Activated CD8-positive, alpha-beta T cell treated with anti-CD3 and anti-CD28 coated beads for 36 hours (primary cell): ENCODE data around the gene USF3. TPM values are rescaled to one million over a fixed set of nuclear protein-coding genes. Genes with fewer than 3 reads are reported as not detected.

ENCODE experiments used
- ATAC-seq: fragments of 200-7000 bp; cut with Tn5 transposase; one replicate; pipeline ENCODE4 v1.10.0; 2021; ENCODE audit warnings: mild to moderate bottlenecking, moderate library complexity
- CTCF ChIA-PET: fragments of 350-600 bp; sonication (Branson Sonifier 250); formaldehyde crosslinking; loops from one replicate; lab custom pipeline; 2021; ENCODE audit warnings: antibody characterized with exemption; lab: Charles Lee
- POLR2A ChIA-PET: fragments of 350-600 bp; sonication (Branson Sonifier 250); formaldehyde crosslinking; loops from one replicate; lab custom pipeline; 2021; ENCODE audit warnings: antibody characterized with exemption; lab: Charles Lee
- DNase-seq: peaks from one replicate; pipeline ENCODE4 v3.0.0-alpha.2; 2020
- H3K27ac Mint-ChIP-seq: one replicate; pipeline ENCODE4 v1.8.0; 2021; ENCODE audit warnings: mild to moderate bottlenecking, mixed read lengths
- H3K27me3 Mint-ChIP-seq: one replicate; pipeline ENCODE4 v1.8.0; 2021; ENCODE audit warnings: mixed read lengths
- H3K36me3 Mint-ChIP-seq: one replicate; pipeline ENCODE4 v1.8.0; 2021; ENCODE audit warnings: low read depth, mixed read lengths
- H3K4me1 Mint-ChIP-seq: one replicate; pipeline ENCODE4 v1.8.0; 2021; ENCODE audit warnings: low read depth, mixed read lengths
- H3K4me3 Mint-ChIP-seq: one replicate; pipeline ENCODE4 v1.8.0; 2021; ENCODE audit warnings: mild to moderate bottlenecking, moderate library complexity, mixed read lengths
- H3K9me3 Mint-ChIP-seq: one replicate; pipeline ENCODE4 v1.8.0; 2021; ENCODE audit warnings: mixed read lengths
- CTCF ChIP-seq: fragments of 200-600 bp; IDR thresholded peaks from one replicate; pipeline ENCODE4 v1.8.0; 2022; ENCODE audit warnings: antibody characterized with exemption, mild to moderate bottlenecking
- intact Hi-C: fragments of 100-400 bp; cut with micrococcal nuclease; formaldehyde crosslinking; loops from one replicate; pipeline ENCODE4 v1.10.0; 2022
- total RNA-seq, 2 experiments: library from RNA; stranded (reverse); gene quantifications; one replicate each; pipeline ENCODE4 v1.2.3, GENCODE V29; 2021

The USF3 gene
- total RNA-seq, 2 experiments from 2014 or later: 11.3 to 11.9 TPM

GRCh38 chr3:113743006-113743630 lies 46.7 kb upstream of the USF3 start:
- ChIA-PET CTCF (interaction anchor here (1.4 kb wide), 1 partner anchor 22 kb away, joined by 3 read pairs; no protein-coding TSS in a partner anchor), POLR2A (interaction anchor here (0.7 kb wide), 1 partner anchor 44 kb away, joined by 3 read pairs; no protein-coding TSS in a partner anchor)
- no peak for TF ChIP-seq CTCF
- no peaks in the 10 kb centered on the region for H3K27me3 Mint-ChIP-seq
- no peaks in the 10 kb centered on the region for H3K9me3 Mint-ChIP-seq
- ATAC-seq: no peak
- peak overlapping the region; percentile 40 for H3K27ac Mint-ChIP-seq
- H3K36me3 Mint-ChIP-seq: peaks cover 41% of the 10 kb centered on the region
- H3K4me1 Mint-ChIP-seq: peaks cover 55% of the 10 kb centered on the region
- DNase-seq: no peak
- peak overlapping the region; percentile 98 for H3K4me3 Mint-ChIP-seq
- intact Hi-C loops: loop anchor here (10.0 kb wide), 1 partner anchor 228 kb away; the partner anchor contains the start of gene SPICE1

- no peak for DNase-seq
- POLR2A ChIA-PET: interaction anchor here (0.6 to 1.3 kb wide), 2 partner anchors 34 to 227 kb away, joined by 3 to 4 read pairs; partner anchors contain the start of gene SPICE1
- intact Hi-C loops: loop anchor here (10.0 kb wide), 1 partner anchor 227 kb away; the partner anchor contains the start of gene SPICE1
- no peaks in the 10 kb centered on the region for H3K9me3 Mint-ChIP-seq
- peak overlapping the region; percentile 51 for H3K27ac Mint-ChIP-seq
- no peak for TF ChIP-seq CTCF
- peaks cover 41% of the 10 kb centered on the region for H3K36me3 Mint-ChIP-seq
- no peaks in the 10 kb centered on the region for H3K27me3 Mint-ChIP-seq
- no peak overlapping the region for H3K4me3 Mint-ChIP-seq
- CTCF ChIA-PET: interaction anchor here (0.6 to 1.9 kb wide), 4 partner anchors 11 to 172 kb away, joined by 3 to 6 read pairs (median 4); no protein-coding TSS in a partner anchor
- peaks cover 63% of the 10 kb centered on the region for H3K4me1 Mint-ChIP-seq
- no peak for ATAC-seq
These were observed 45.2 kb upstream of the USF3 start for GRCh38 chr3:113741620-113742019.

- peaks cover 36% of the 10 kb centered on the region for H3K36me3 Mint-ChIP-seq
- DNase-seq (no peak), ATAC-seq (no peak)
- H3K4me1 Mint-ChIP-seq: peaks cover 64% of the 10 kb centered on the region
- intact Hi-C loops: loop anchor here (10.0 kb wide), 1 partner anchor 226 kb away; the partner anchor contains the start of gene SPICE1
- no peak overlapping the region for H3K4me3 Mint-ChIP-seq
- no peaks in the 10 kb centered on the region for H3K9me3 Mint-ChIP-seq
- H3K27me3 Mint-ChIP-seq: no peaks in the 10 kb centered on the region
- H3K27ac Mint-ChIP-seq: peak overlapping the region; percentile 9
- CTCF ChIA-PET: interaction anchor here (0.6 to 1.9 kb wide), 4 partner anchors 11 to 172 kb away, joined by 3 to 6 read pairs (median 4); no protein-coding TSS in a partner anchor
- POLR2A ChIA-PET: interaction anchor here (1.3 kb wide), 1 partner anchor 226 kb away, joined by 3 read pairs; the partner anchor contains the start of gene SPICE1
- TF ChIP-seq CTCF: no peak
These were observed 44.6 kb upstream of the USF3 start for GRCh38 chr3:113741086-113741485.

GRCh38 chr3:113736548-113737089 lies 40.2 kb upstream of the USF3 start:
- intact Hi-C loops: loop anchor here (5.0 kb wide), 2 partner anchors 101 to 176 kb away; partner anchors contain the start of gene GRAMD1C
- H3K27me3 Mint-ChIP-seq: no peaks in the 10 kb centered on the region
- no peaks in the 10 kb centered on the region for H3K9me3 Mint-ChIP-seq
- CTCF ChIA-PET: interaction anchor here (0.6 to 3.4 kb wide), 41 partner anchors 9 to 319 kb away, joined by 3 to 44 read pairs (median 5); partner anchors contain the start of genes ATP6V1A, CCDC191, GRAMD1C and NAA50
- H3K4me3 Mint-ChIP-seq: no peak overlapping the region
- peak; percentile 87 for ATAC-seq
- H3K36me3 Mint-ChIP-seq: peaks cover 16% of the 10 kb centered on the region
- POLR2A ChIA-PET: interaction anchor here (1.2 to 3.9 kb wide), 2 partner anchors 9 kb away, joined by 4 to 26 read pairs; partner anchors contain the start of genes ATP6V1A and NAA50
- TF ChIP-seq CTCF: peak; percentile 63
- peak; percentile 8 for DNase-seq
- H3K4me1 Mint-ChIP-seq: peaks cover 62% of the 10 kb centered on the region
- H3K27ac Mint-ChIP-seq: peak overlapping the region; percentile 82
